ENCODE results near the gene COMMD7.

Gene COMMD7

DNA sequence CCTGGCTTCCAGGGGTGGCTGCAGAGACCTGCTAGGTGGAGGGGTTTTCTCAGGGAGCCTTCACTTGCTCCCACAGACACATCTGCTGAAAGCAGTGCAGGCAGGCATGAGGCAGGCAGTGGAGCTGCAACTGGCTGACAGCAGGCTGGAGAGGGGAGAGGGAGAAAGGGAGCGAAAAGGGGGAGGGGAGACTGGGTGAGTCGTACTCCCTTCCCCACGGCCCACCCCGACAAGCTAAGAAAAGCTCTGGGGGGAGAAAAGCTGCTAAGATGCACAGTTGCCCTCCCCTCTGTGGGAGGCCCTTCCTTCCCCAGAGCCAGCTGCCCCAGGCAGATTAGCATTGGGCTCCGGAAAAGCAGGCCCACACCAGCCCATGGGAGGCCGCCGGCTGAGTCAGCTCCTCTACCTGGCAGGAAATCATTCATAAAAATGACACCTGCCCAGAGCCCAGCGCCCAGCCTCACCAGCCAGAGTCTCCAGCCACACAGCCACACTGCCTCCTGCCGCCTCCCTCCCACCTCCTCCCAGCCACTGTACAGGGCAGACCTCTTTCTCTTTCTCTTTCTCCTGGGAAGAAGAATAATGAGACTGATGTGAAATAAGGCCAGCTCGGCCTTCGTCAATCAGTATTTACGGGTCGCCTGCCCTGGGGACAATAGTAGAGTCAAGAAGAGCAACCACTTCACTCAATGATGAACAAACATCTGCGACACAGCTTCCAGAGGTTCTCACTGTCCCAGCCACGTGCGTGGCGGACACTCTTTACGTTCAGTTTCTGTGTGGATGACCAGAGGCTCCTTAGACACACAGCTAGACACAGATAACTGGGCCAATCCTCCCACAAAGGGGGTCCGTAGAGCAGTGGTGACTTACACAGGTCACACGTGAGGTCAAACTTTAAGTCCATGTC lies 61.8 kb downstream of the COMMD7 start:
- DNase-seq (ENCODE audit: low read depth in 1 of 2, low spot score in 1 of 2): no peak

- DNase-seq (ENCODE audit: low read depth in 1 of 2, low spot score in 1 of 2): no peak
These were observed 62.6 kb downstream of the COMMD7 start for GRCh38 chr20:32680544-32681174.

- no peak for DNase-seq (ENCODE audit: low read depth in 1 of 2, low spot score in 1 of 2)
These were observed 64.3 kb downstream of the COMMD7 start for GRCh38 chr20:32678948-32679347.

GRCh38 chr20:32675223-32675975 lies 67.9 kb downstream of the COMMD7 start:
- no peak for DNase-seq (ENCODE audit: low read depth in 1 of 2, low spot score in 1 of 2)

DNA sequence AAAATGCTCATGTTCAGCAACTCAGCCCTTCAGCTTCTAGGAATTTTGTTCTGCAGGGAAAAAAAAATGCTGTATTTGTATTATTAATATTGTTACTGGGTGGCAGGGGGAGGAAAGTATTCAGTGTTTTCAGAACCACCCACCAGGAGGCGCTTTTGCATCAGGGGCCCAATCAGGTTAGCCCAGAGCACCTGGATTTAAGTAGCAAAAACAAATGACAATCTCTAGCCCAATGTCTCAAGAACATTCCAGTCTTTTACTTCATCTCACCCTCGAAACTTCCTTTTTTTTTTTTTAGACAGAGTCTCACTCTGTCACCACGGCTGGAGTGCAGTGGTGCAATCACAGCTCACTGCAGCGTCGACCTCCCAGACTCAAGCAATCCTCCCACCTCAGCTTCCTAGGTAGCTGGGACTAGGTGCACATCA lies 68.9 kb downstream of the COMMD7 start:
- DNase-seq (ENCODE audit: low read depth in 1 of 2, low spot score in 1 of 2): peak; percentile 39 to 59

DNA sequence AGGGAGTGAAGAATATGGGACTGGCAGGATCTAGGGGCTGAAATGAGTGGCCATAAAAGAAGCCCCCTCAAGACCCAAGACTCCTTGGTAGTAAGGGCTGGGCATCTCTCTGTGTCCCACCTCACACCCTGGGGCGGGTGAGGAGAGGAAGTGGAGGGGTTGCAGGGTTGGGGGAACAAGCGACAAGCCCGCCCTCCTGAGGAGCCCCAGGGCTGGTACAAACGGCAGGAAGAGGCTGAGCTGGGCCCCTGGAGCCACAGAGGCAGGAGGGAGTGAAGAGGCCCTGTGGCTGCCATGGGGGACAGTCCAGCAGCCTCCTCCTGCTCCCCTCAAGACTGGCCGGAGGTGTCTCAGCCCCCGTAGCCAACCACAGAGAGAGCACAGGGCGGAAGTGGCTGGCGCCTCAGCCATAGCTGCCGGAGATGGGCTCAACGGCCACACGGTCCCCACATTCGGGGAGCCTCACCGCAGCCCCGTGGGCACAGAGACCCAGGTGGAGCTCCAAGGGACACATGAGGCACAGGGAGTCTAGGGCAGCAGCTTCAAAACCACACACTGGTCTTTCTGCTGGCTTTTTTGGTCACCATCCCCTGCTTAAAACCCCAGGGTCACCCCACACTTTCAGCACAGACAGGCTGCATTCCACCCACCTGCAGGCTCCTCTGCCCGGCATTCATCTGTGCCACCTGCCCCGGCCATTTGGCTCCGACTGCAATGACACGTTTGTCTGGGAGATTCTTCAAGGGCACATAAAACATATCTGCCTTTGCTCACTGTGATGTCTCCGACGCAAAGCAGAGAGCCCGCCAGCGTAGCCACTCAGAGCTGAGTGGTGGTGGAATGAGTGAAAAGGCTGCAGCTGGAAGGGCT lies 70.0 kb downstream of the COMMD7 start:
- DNase-seq (ENCODE audit: low read depth in 1 of 2, low spot score in 1 of 2): no peak

GRCh38 chr20:32672394-32672981 lies 70.8 kb downstream of the COMMD7 start:
- no peak for DNase-seq (ENCODE audit: low read depth in 1 of 2, low spot score in 1 of 2)

- no peak for DNase-seq (ENCODE audit: low read depth in 1 of 2, low spot score in 1 of 2)
These were observed 72.4 kb downstream of the COMMD7 start for GRCh38 chr20:32670773-32671455.

- no peak for DNase-seq (ENCODE audit: low read depth in 1 of 2, low spot score in 1 of 2)
These were observed 76.2 kb downstream of the COMMD7 start for GRCh38 chr20:32667027-32667426.

DNA sequence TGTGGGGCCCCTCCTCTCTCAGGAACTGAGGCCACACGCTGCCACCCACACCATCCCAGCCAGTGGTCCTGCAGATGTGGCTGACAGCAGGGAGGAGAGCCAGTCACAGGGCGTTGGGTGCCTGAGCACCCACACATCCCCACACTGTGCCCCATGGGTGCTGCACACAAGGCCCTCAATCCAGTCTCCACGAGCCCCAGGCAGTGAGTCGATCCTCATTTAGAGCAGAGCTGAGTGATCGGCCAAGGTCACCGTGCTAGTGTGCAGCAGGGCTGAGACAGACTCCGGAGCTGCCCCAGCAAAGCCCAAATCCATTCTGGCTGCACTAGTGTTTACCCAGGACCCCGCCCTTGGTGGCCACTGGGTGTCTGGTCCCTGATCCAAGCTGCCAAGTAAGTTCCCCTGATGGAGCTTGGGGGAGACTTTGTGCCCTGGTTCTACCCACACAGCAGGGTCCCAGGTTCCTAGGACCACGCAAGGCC lies 78.5 kb downstream of the COMMD7 start:
- DNase-seq (ENCODE audit: low read depth in 1 of 2, low spot score in 1 of 2): no peak

DNA sequence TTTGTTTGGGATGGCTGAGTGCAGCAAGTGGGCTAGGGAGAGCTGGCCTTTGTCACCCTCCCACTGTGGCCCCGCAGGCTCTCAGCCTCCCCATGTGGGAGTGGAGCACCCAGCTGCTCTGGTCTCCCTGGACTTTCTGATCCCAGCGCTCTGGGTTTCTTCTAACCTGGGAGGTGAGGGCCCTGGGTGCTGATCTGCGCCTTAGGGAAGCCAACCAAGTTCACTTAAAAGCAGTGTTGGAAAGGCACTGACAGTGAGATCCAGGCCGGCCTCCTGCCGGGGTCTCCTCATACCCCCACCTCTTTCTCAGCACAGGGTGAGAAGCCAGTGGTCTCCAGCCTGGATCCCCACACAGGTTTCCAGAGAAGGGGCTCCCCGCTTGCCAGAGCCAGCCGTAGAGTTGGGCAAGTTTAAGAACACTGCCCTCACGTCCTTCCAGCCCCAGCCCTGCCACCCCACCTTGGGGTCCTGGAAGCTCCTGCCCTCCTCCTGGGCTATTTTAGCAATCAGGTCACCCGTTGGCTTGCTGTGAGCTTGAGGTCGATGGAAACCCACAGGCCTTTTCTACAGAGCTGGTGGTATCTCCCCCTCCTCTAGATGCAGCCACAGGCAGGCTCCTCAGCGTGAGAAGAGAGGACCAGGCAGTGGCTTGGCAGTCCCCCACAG lies 79.1 kb downstream of the COMMD7 start:
- DNase-seq (ENCODE audit: low read depth in 1 of 2, low spot score in 1 of 2): no peak

GRCh38 chr20:32663335-32664011 lies 79.8 kb downstream of the COMMD7 start:
- no peak for DNase-seq (ENCODE audit: low read depth in 1 of 2, low spot score in 1 of 2)

DNA sequence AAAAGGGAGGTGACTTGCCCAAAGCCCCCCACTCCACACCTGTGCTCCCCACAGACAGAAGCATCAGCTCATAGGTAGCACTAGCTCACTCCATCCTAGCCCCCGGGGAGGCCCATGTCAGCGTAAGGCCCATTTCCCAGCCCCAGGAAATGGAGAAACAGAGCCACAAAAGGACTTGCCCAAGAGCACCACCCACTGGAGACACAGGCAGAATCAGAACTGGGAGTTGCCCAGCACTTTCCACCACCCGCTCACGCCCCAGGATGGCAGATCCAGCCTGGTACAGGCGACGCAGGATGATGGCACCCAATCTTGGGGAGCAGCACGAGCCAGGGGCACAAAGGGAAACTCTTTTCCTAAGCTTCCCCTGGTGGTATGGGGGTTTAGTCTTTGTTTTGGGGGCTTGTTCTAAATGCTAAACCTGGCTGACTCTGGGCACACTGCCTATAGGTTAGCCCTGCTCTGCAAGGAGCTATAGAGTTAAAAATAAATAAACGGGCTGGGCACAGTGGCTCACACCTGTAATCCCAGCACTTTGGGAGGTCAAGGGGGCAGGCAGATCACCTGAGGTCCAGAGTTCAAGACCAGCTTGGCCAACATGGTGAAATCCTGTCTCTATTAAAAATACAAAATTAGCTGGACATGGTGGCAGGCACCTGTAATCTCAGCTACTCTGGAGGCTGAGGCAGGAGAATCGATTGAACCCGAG lies 81.3 kb downstream of the COMMD7 start:
- DNase-seq (ENCODE audit: low read depth in 1 of 2, low spot score in 1 of 2): no peak

DNA sequence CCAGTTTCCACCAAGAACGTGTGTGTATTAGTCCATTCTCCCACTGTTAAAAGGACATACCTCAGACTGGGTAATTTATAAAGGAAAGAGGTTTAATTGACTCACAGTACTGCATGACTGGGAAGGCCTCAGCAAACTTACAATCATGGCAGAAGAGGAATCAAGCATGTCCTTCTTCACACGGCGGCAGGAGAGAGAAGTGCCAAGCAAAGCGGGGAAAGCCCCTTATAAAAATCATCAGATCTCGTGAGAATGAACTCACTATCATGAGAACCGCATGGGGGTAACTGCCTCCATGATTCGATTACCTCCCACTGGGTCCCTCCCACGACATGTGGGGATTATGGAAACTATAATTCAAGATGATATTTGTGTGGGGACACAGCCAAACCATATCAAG lies 82.6 kb downstream of the COMMD7 start:
- DNase-seq (ENCODE audit: low read depth in 1 of 2, low spot score in 1 of 2): no peak

DNA sequence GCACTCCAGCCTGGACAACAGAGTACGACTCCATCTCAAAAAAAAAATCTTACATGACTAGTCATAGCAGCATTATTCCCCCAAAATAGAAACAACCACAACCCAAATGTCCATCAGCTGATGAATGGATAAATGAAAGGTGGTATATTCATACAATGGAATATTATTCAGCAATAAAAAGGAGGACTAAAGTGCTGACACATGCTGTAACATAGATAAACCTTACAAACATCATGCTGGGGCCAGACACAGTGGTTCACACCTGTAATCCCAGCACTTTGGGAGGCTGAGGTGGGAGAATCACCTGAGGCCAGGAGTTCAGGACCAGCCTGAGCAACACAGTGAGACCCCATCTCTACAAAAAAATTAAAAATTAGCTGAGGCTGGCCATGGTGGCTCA lies 86.4 kb downstream of the COMMD7 start:
- no peak for DNase-seq (ENCODE audit: low read depth in 1 of 2, low spot score in 1 of 2)

GRCh38 chr20:32655903-32656512 lies 87.3 kb downstream of the COMMD7 start:
- DNase-seq (ENCODE audit: low read depth in 1 of 2, low spot score in 1 of 2): no peak

- peak; percentile 84 to 89 for DNase-seq (ENCODE audit: low read depth in 1 of 2, low spot score in 1 of 2)
These were observed 90.3 kb downstream of the COMMD7 start for GRCh38 chr20:32652739-32653526.
